Ovary (tissue), 9 donors: ENCODE data around the gene PKN3. TPM values are rescaled to one million over a fixed set of nuclear protein-coding genes. Genes with fewer than 3 reads are reported as not detected.

ENCODE experiments used
- DNase-seq, 5 donors: peaks; one replicate each; pipeline ENCODE4 v3.0.0-alpha.2; 2019 to 2020
- H3K27ac ChIP-seq, 2 donors: fragments of 200-600 bp; one replicate each; pipeline versions ENCODE4 v1.5.1 to v1.8.0; 2019 to 2022
- H3K27me3 ChIP-seq: fragments of 200-600 bp; one replicate; pipeline ENCODE4 v1.8.0; 2022
- H3K36me3 ChIP-seq: fragments of 200-600 bp; sonication (generic); one replicate; pipeline ENCODE4 v1.5.1; 2019
- H3K4me1 ChIP-seq: one replicate; pipeline ENCODE4 v1.8.1; 2013; ENCODE audit warnings: mild to moderate bottlenecking, moderate library complexity; ENCODE audit not compliant: insufficient read depth
- H3K4me3 ChIP-seq: fragments of 200-600 bp; sonication (generic); one replicate; pipeline ENCODE4 v1.5.1; 2017
- H3K9me3 ChIP-seq, 2 donors: fragments of 200-600 bp in 1 of 2; sonication (generic) in 1 of 2; one replicate each; pipeline versions ENCODE4 v1.5.1 to v1.8.1; 2013 to 2019; ENCODE audit warnings: mild to moderate bottlenecking in 1 of 2, moderate library complexity in 1 of 2
- EP300 ChIP-seq: sonication (generic); formaldehyde crosslinking; IDR thresholded peaks from one replicate; pipeline ENCODE4 v1.6.1; 2017; ENCODE audit warnings: antibody characterized with exemption
- POLR2A ChIP-seq: fragments of 450-650 bp; IDR thresholded peaks from one replicate; pipeline ENCODE4 v1.6.1; 2017; ENCODE audit warnings: antibody characterized with exemption, mild to moderate bottlenecking, moderate library complexity
- WGBS, 3 donors: extraction: QIAGEN DNeasy Blood & Tissue Kit in 1 of 3; methylation state at CpG; one replicate each; pipeline versions ENCODE4 v1.1.5 to v1.1.7; 2013 to 2017; 5-methylcytosine and 5-hydroxymethylcytosine counted together
- intact Hi-C, 4 donors: fragments of 100-400 bp; cut with DNase I; formaldehyde crosslinking; loops; one replicate each; pipeline versions ENCODE4 v1.11.0 to v1.15.1; 2022 to 2023
- polyA plus RNA-seq, 2 donors: library from polyadenylated mRNA; stranded (reverse); fragments of 200-250 nt in 1 of 2; fragments of 350-450 nt in 1 of 2; fragmentation: Illumina TruSeq in 1 of 2; extraction: RNeasy Lipid Tissue Mini Kit (QIAGEN cat#74804) in 1 of 2; gene quantifications; one replicate each; pipeline ENCODE4 v1.2.3, GENCODE V29; 2013 to 2014
- total RNA-seq, 7 donors: library from RNA; depleted of rRNA in 2 of 7; stranded (reverse); fragments of >200 nt in 2 of 7; fragmentation: NEBNext Ultra II Directional in 3 of 7; extraction: Animal tissue kit (Norgen Biotek cat#: 25700) in 3 of 7; gene quantifications; one replicate each; pipeline versions ENCODE4 v1.1.0 to v1.2.4, GENCODE V29; 2016 to 2023
- TF ChIP-seq, protein P1 (sequence below), 3 donors: fragments of 450-650 bp in 2 of 3; fragments of 200-600 bp in 1 of 3; IDR thresholded peaks; one replicate each; pipeline versions ENCODE4 v1.5.1 to v1.8.0; 2016 to 2022; ENCODE audit warnings: antibody characterized with exemption in 3 of 3, mild to moderate bottlenecking in 1 of 3
- donor health status: DM: no; HTN: no; CAD: no; lungs with moderate emphysema.
- donor health status: DM: no; HTN: no; CAD: no.
- donor health status: Bipolar disorder and iron deficiency.
- donor health status: DM: yes; HTN: yes; CAD: no.
- donor health status: DM: no; HTN: no; CAD: no.
- donor health status: DM: yes; HTN: yes; CAD: no.

Gene PKN3
- total and polyA plus RNA-seq, 9 donors, result 1.3 to 7.6 (median 4.2) TPM

DNA sequence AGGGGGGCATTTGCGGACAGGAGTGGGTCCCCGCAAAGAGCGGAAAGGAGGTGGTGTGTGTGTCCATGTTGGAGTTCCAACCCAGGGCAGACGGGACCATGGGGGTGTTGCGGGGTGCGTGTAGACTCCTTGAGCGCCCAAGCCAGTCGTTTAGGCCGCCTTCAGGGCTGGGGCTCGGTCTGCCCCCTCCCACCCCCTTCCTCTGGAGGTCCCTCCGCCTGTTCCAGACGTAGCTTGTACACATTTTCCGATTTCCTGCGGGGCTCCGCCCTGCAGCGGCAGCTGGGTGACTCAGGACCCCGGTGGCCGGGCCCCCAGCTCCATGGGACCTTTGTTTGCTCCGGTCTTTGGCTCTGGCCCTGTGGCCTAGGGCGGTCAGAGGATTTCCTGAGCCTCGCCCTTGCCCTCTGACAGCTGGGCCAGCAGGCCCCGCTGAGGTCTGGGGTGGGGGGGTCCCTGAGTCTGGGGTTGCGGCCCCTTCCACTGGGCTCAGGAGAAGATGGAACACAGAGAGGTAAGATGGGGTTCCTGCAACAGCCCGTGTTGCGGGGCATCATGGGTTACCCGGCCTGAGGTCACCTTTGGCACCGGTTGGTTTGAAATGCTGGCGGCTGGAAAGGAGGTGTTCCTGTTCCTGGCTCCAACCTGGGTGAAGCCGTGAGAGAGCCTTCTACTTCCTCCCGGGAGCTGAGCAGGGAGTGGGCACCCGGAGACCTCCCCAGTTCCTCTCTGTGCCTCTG lies 1.5 kb downstream of the PKN3 start:
- WGBS, 3 donors, result 80 to 89% (median 85%) methylated on average over 24 to 31 of the region's 31 CpGs
- Histone ChIP-seq H3K27ac (no peak overlapping the region), H3K27me3 (no peaks in the 10 kb centered on the region), H3K36me3 (no peaks in the 10 kb centered on the region), H3K9me3 (no peaks in the 10 kb centered on the region), H3K4me1 (peaks cover 1% of the 10 kb centered on the region), H3K4me3 (no peak overlapping the region)
- DNase-seq, result peak in 1 of 5 donors; percentile 45
- intact Hi-C loops, result loop anchor here in 1 of 4 donors (2.0 kb wide), 1 partner anchor 69 kb away; no protein-coding TSS in a partner anchor
- TF ChIP-seq EP300 (no peak), POLR2A (no peak)
- TF ChIP-seq, protein P1, sequence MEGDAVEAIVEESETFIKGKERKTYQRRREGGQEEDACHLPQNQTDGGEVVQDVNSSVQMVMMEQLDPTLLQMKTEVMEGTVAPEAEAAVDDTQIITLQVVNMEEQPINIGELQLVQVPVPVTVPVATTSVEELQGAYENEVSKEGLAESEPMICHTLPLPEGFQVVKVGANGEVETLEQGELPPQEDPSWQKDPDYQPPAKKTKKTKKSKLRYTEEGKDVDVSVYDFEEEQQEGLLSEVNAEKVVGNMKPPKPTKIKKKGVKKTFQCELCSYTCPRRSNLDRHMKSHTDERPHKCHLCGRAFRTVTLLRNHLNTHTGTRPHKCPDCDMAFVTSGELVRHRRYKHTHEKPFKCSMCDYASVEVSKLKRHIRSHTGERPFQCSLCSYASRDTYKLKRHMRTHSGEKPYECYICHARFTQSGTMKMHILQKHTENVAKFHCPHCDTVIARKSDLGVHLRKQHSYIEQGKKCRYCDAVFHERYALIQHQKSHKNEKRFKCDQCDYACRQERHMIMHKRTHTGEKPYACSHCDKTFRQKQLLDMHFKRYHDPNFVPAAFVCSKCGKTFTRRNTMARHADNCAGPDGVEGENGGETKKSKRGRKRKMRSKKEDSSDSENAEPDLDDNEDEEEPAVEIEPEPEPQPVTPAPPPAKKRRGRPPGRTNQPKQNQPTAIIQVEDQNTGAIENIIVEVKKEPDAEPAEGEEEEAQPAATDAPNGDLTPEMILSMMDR (IDR thresholded peaks at IDR 0.05), result no peak

DNA sequence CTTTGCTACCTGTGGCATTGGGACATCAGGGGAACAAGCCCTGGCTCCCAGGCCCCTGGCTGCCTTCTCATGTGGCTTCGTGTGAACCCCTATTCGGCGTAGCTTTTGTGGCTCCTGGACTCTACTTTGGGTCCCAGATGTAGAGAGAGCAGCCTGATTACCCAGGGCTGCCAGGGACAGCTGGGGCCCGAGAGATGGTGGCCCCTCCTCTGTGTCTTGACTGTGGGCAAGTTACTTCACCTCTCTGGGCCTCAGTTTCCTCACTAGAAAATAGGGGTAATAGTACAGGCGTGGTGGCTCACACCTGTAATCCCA lies 2.0 kb downstream of the PKN3 start:
- peak in 1 of 5 donors; percentile 27 for DNase-seq
- Histone ChIP-seq H3K36me3 (no peaks in the 10 kb centered on the region), H3K27me3 (no peaks in the 10 kb centered on the region), H3K4me1 (peaks cover 1% of the 10 kb centered on the region), H3K4me3 (no peak overlapping the region), H3K9me3 (no peaks in the 10 kb centered on the region), H3K27ac (no peak overlapping the region)
- 85 to 95% (median 91%) methylated on average over 5 of the region's 5 CpGs for WGBS, 3 donors
- intact Hi-C loops, result no loop called here
- TF ChIP-seq, protein P1 (IDR thresholded peaks at IDR 0.05), result no peak
- TF ChIP-seq EP300 (no peak), POLR2A (no peak)

DNA sequence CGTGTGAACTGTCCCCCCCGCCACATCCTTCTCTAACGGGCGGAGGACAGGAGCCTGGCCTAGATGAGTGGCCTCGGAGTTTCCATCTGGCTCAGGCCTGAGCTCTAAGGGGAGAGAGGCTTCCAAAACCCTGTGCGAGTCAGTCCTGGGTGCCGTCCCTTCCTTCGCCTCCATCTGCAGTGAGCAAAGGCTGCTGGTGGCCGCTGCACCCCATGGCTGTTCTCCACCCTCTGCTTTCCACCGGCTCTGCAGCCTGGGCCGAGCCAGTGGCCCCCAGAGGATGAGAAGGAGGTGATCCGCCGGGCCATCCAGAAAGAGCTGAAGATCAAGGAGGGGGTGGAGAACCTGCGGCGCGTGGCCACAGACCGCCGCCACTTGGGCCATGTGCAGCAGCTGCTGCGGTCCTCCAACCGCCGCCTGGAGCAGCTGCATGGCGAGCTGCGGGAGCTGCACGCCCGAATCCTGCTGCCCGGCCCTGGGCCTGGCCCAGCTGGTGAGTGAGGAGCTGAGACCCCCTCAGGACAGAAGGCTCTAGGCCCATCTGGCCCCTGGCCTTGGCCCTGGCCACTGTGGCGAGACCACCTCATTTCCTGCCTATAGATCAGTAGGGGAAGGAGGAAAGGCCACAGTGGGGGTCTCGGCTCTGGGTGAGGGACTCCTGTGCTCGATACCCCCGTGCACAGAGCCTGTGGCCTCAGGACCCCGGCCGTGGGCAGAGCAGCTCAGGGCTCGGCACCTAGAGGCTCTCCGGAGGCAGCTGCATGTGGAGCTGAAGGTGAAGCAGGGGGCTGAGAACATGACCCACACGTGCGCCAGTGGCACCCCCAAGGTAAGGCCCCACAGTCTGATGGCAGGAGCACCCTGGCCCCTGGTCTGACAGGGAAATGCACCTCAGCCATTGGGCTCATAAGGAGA lies 3.0 kb downstream of the PKN3 start:
- H3K36me3 ChIP-seq, result no peaks in the 10 kb centered on the region
- peaks cover 1% of the 10 kb centered on the region for H3K4me1 ChIP-seq
- intact Hi-C loops, result no loop called here
- no peak overlapping the region for H3K27ac ChIP-seq
- no peaks in the 10 kb centered on the region for H3K9me3 ChIP-seq
- peak in 2 of 5 donors; percentile 8 to 29 for DNase-seq
- H3K27me3 ChIP-seq, result no peaks in the 10 kb centered on the region
- no peak overlapping the region for H3K4me3 ChIP-seq
- TF ChIP-seq, protein P1 (IDR thresholded peaks at IDR 0.05), result no peak
- TF ChIP-seq POLR2A (no peak), EP300 (no peak)
- 85 to 89% (median 88%) methylated on average over 34 to 36 of the region's 36 CpGs for WGBS, 3 donors

DNA sequence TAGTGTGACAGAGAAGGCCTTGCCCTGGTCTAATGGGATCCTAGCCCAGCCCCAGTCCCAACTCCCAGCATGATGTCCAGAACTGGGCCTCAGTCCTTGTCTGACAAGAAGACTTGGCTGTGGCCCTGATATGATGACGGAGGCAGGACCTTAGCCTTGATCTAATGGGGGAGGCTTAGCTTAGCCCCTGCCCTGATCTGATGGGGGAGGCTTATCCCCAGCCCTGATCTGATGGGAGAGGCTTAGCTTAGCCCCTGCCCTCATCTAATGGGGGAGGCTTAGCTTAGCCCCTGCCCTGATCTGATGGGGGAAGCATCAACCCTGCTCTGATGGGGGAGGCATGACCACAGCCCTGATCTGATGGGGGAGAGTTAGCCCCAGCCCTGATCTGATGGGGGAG lies 3.7 kb downstream of the PKN3 start:
- intact Hi-C loops, result no loop called here
- 88 to 100% (median 97%) methylated on average over 1 of the region's 1 CpG for WGBS, 3 donors
- peak in 2 of 5 donors; percentile 6 to 17 for DNase-seq

More for the DNA sequence above, 3.7 kb downstream of the PKN3 start:
- H3K4me1 ChIP-seq, result peaks cover 1% of the 10 kb centered on the region
- H3K27me3 ChIP-seq, result no peaks in the 10 kb centered on the region
- no peak overlapping the region for H3K27ac ChIP-seq
- H3K9me3 ChIP-seq, result no peaks in the 10 kb centered on the region
- TF ChIP-seq EP300 (no peak), POLR2A (no peak)
- TF ChIP-seq, protein P1 (IDR thresholded peaks at IDR 0.05), result no peak
- no peaks in the 10 kb centered on the region for H3K36me3 ChIP-seq
- no peak overlapping the region for H3K4me3 ChIP-seq
